Endothelial cell of umbilical vein (primary cell): Measurements from ENCODE around the gene POMC. TPM values are rescaled to one million over a fixed set of nuclear protein-coding genes. Genes with fewer than 3 reads are reported as not detected.
A peak's percentile ranks its signal among the peaks of the same experiment; 100 is the strongest.

Source experiments
- Bru-seq: library from RNA; stranded (reverse); fragments of 400-500 nt; gene quantifications from one replicate; lab custom pipeline; 2021; lab: Mats Ljungman, UMichigan
- BruChase-seq, 2 experiments: library from RNA; stranded (reverse); fragments of 400-500 nt; gene quantifications; one replicate each; lab custom pipeline; 2021; lab: Mats Ljungman, UMichigan
- BruUV-seq: library from RNA; stranded (reverse); fragments of 400-500 nt; replicated peaks from 2 replicates; lab custom pipeline; 2021; lab: Mats Ljungman, UMichigan
- CTCF ChIA-PET: fragments of 300-600, 350-600 bp; sonication (Branson Sonifier 250); formaldehyde crosslinking; loops from one replicate; lab custom pipeline; 2021; ENCODE audit warnings: antibody characterized with exemption, inconsistent platforms; lab: Charles Lee
- POLR2A ChIA-PET: fragments of 300-600, 350-600 bp; sonication (Branson Sonifier 250); formaldehyde crosslinking; loops from one replicate; lab custom pipeline; 2021; ENCODE audit warnings: antibody characterized with exemption, inconsistent platforms; lab: Charles Lee
- DNase-seq: peaks from one replicate; pipeline ENCODE4 v3.0.0-alpha.2; 2011; ENCODE audit warnings: low read depth, low spot score
- FAIRE-seq: peaks from 2 replicates; lab custom pipeline; 2011; peaks lifted over from hg19 to GRCh38; lab: Jason Lieb, UNC
- H2AFZ ChIP-seq: 2 replicates; pipeline ENCODE4 v1.6.0; 2012; ENCODE audit warnings: low read depth, low read length, control low read depth, inconsistent platforms
- H3K27ac ChIP-seq: 2 replicates; pipeline ENCODE4 v1.5.1; 2011; ENCODE audit warnings: low read depth, mild to moderate bottlenecking, control low read depth, low read length, moderate library complexity; ENCODE audit not compliant: insufficient read depth
- H3K27me3 ChIP-seq, 2 experiments: 2 replicates each; pipeline versions ENCODE4 v1.6.0 to v1.6.1; 2011; ENCODE audit warnings: low read length in 2 of 2, mixed read lengths in 1 of 2; ENCODE audit not compliant: control insufficient read depth in 2 of 2, insufficient read depth in 2 of 2
- H3K36me3 ChIP-seq, 2 experiments: 2 replicates in 1 of 2; 3 replicates in 1 of 2; pipeline ENCODE4 v1.5.1; 2011; ENCODE audit warnings: low read length in 2 of 2, mild to moderate bottlenecking in 1 of 2, moderate library complexity in 1 of 2; ENCODE audit not compliant: control insufficient read depth in 2 of 2, insufficient read depth in 2 of 2; ENCODE audit errors: extremely low read depth in 1 of 2
- H3K4me1 ChIP-seq: 3 replicates; pipeline ENCODE4 v1.5.1; 2011; ENCODE audit warnings: mild to moderate bottlenecking, low read length; ENCODE audit not compliant: control insufficient read depth, insufficient read depth; ENCODE audit errors: extremely low read depth
- H3K4me2 ChIP-seq: 2 replicates; pipeline ENCODE4 v1.6.1; 2011; ENCODE audit warnings: low read length, control low read depth, mixed read lengths; ENCODE audit not compliant: insufficient read depth
- H3K4me3 ChIP-seq, 3 experiments: fragments of 200-600 bp in 1 of 3; sonication (generic), shearing (Covaris generic) in 1 of 3; replicated peaks in 1 of 3; 2 replicates each; pipeline ENCODE4 v1.5.1; 2011 to 2016; ENCODE audit warnings: control low read depth in 3 of 3, low read length in 3 of 3, mild to moderate bottlenecking in 2 of 3, inconsistent platforms in 1 of 3, low read depth in 1 of 3, moderate library complexity in 1 of 3; ENCODE audit not compliant: insufficient read depth in 1 of 3
- H3K79me2 ChIP-seq: 2 replicates; pipeline ENCODE4 v1.6.0; 2012; ENCODE audit warnings: low read length, inconsistent platforms; ENCODE audit not compliant: control insufficient read depth, insufficient read depth
- H3K9ac ChIP-seq: replicated peaks from 2 replicates; pipeline ENCODE3; 2011; ENCODE audit warnings: low read length, control low read depth; ENCODE audit not compliant: insufficient read depth; ENCODE audit errors: extremely low read depth
- H3K9me1 ChIP-seq: replicated peaks from 3 replicates; pipeline ENCODE4 v1.6.0; 2011; ENCODE audit warnings: mild to moderate bottlenecking, low read length; ENCODE audit not compliant: control insufficient read depth, insufficient read depth; ENCODE audit errors: extremely low read depth
- H3K9me3 ChIP-seq: replicated peaks from 2 replicates; pipeline ENCODE4 v1.5.1; 2012; ENCODE audit warnings: low read length, inconsistent platforms; ENCODE audit not compliant: control insufficient read depth, insufficient read depth
- H4K20me1 ChIP-seq: replicated peaks from 2 replicates; pipeline ENCODE3; 2011; ENCODE audit warnings: mild to moderate bottlenecking, low read length; ENCODE audit not compliant: control insufficient read depth, insufficient read depth; ENCODE audit errors: extremely low read depth
- CTCF ChIP-seq, 2 donors: IDR thresholded peaks; 1 replicate in 1 of 2; 2 replicates in 1 of 2; pipeline ENCODE4 v1.5.1; 2011; ENCODE audit warnings: low read length in 2 of 2, mild to moderate bottlenecking in 2 of 2, moderate library complexity in 2 of 2, control low read depth in 1 of 2, inconsistent platforms in 1 of 2, low read depth in 1 of 2; ENCODE audit not compliant: insufficient read depth in 1 of 2; ENCODE audit errors: extremely low read depth in 1 of 2
- EZH2 ChIP-seq: IDR thresholded peaks from 2 replicates; pipeline ENCODE4 v1.6.1; 2012; ENCODE audit warnings: borderline replicate concordance, low read depth, mild to moderate bottlenecking, moderate library complexity, low read length, inconsistent platforms; ENCODE audit not compliant: severe bottlenecking
- MYC ChIP-seq: IDR thresholded peaks from one replicate; pipeline ENCODE4 v1.6.1; 2011; ENCODE audit warnings: mild to moderate bottlenecking, low read depth, low read length
- POLR2AphosphoS5 ChIP-seq: IDR thresholded peaks from 2 replicates; pipeline ENCODE4 v1.6.1; 2012; ENCODE audit warnings: low read depth, mild to moderate bottlenecking, control low read depth, low read length, moderate library complexity; ENCODE audit not compliant: insufficient read depth
- dilution Hi-C: fragments of 300-500 bp; cut with MboI; formaldehyde crosslinking; loops from one replicate; pipeline ENCODE4 v1.15.0; 2019; ENCODE audit warnings: low sequenced_read_pairs; ENCODE audit not compliant: extremely low pct_ligation_motif_present
- intact Hi-C: fragments of 100-400 bp; cut with micrococcal nuclease; formaldehyde crosslinking; loops from one replicate; pipeline ENCODE4 v1.10.0; 2022
- long read RNA-seq: library from polyadenylated mRNA; stranded (forward); transcript quantifications from one replicate; pipeline ENCODE4 v2.0.0, GENCODE V29; 2021
- polyA minus RNA-seq, 3 experiments: library from RNA; depleted of rRNA, polyadenylated mRNA; stranded (reverse); fragments of >200 nt; gene quantifications; 1 replicate in 1 of 3; 2 replicates in 2 of 3; pipeline ENCODE4 v1.2.3, GENCODE V29; 2011
- polyA plus RNA-seq, 4 experiments: library from polyadenylated mRNA; depleted of rRNA in 3 of 4; stranded (reverse) in 3 of 4; unstranded in 1 of 4; fragments of >200 nt; gene quantifications; 2 replicates each; pipeline versions ENCODE4 v1.2.1 to v1.2.3, GENCODE V29; 2011 to 2012; ENCODE audit warnings: missing spikeins in 1 of 4
- total RNA-seq: library from RNA; stranded (reverse); gene quantifications from 2 replicates; pipeline ENCODE4 v1.2.3, GENCODE V29; 2021

Gene POMC
- total RNA-seq (0.69 and 2.7 TPM in 2 replicates), polyA plus RNA-seq (2.4 and 3.2 TPM in 2 replicates), polyA minus RNA-seq (not detected in 2 replicates), Bru-seq, nascent RNA (percentile 10 among the genes with signal in this experiment), BruChase-seq, experiment 1, labeled RNA remaining after a 6-hour chase (not detected), BruChase-seq, experiment 2, labeled RNA remaining after a 2-hour chase (not detected)
- 0.98 and 2.1 TPM in 2 replicates for polyA plus RNA-seq (2011; cell fraction: cytosol; rRNA removed)
- 0.29 and 0.52 TPM in 2 replicates for polyA plus RNA-seq (2011; cell fraction: nucleus; rRNA removed)
- polyA plus RNA-seq (2012), result 0.78 and 1.1 TPM in 2 replicates
- not detected for polyA minus RNA-seq (2011; cell fraction: cytosol; rRNA and poly(A)+ RNA removed)
- not detected in 2 replicates for polyA minus RNA-seq (2011; cell fraction: nucleus; rRNA and poly(A)+ RNA removed)
- long read RNA-seq, partial matches to known transcripts, result 7 of 7 reads
- long read RNA-seq, other reads (novel, unspliced or antisense), result 0 of 7 reads

DNA sequence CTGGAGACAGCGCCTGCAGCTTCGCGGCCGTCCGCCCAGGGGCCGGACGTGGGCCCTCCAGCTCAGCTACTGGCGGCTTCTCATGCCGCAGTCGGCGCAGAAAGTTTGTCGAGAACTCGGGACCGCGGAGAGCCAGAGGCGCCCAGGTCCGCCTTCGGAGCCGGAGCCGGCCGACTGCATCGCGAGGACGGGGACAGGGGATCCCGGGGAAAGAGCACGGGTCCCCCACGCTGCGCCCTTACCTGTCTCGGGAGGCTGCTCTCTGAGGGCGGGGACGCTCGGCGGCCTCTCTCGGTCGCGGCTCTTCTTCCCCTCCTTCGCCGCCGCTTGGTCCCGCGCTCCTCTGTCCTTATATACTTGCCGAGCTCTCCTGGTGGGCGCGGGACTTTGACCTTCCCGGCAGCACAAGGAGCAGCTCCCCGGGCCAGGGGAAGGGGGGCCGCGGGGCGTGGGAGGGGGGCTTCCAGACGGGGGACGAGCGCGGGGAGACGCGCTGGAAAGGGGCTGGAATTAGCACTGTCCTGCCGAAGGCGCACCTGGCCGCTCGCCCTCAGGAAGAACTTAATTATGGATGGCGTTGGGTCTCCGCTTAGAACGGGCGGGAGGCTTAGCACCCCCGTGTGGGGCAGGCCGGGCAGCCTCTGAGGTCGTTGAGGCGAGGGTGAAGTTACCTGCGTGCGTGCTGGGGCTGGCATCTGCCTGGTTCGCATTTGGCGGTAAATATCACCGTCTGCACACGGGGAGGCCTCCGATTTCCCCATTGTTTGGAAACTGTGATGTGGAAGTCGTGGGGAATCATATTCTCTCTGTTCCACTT lies at the start of gene POMC:
POMC (minus strand) TSS at position 325 of the 817 bp plus-strand sequence. CDS start 3,808 bp downstream, outside the sequence.
- FAIRE-seq, result no peak
- Histone ChIP-seq H3K4me1 (peaks cover 2% of the 10 kb centered on the region), H3K4me2 (peak within 1 kb of the TSS; percentile 46), H4K20me1 (no peaks in the 10 kb centered on the region), H3K9me1 (no peaks in the 10 kb centered on the region), H3K36me3 (no peaks in the 10 kb centered on the region), H3K9ac (no peak within 1 kb of the TSS), H3K79me2 (no peaks in the 10 kb centered on the region), H3K27ac (no peak within 1 kb of the TSS), H3K4me3 (peak within 1 kb of the TSS in 1 of 3 experiments; percentile 26), H2AFZ (peak within 1 kb of the TSS; percentile 52), H3K9me3 (no peaks in the 10 kb centered on the region), H3K27me3 (peaks cover 61 to 70% of the 10 kb centered on the region in 2 experiments)
- BruUV-seq, result no TSS peak
- TF ChIP-seq MYC (no peak), CTCF (IDR thresholded peaks at IDR 0.05; ENCODE audit: extremely low read depth in 1 of 2, insufficient read depth in 1 of 2, low read depth in 1 of 2, low read length in 2 of 2) (no peak), EZH2 (peak; percentile 91), POLR2AphosphoS5 (no peak)
- intact Hi-C loops, result no loop called here
- ChIA-PET CTCF (interaction anchor here (0.9 to 3.2 kb wide), 4 partner anchors 60 to 338 kb away, joined by 3 to 12 read pairs (median 3); no protein-coding TSS in a partner anchor), POLR2A (no interaction called here)
- dilution Hi-C loops, result no loop called here
- DNase-seq, result peak; percentile 22
